ENCODE data around the gene CHRFAM7A. TPM values are rescaled to one million over a fixed set of nuclear protein-coding genes. Genes with fewer than 3 reads are reported as not detected.
"Not testable (repeated sequence)": the region's sequence is repeated elsewhere in the genome, so short reads cannot be mapped to it uniquely, and the experiment has no call there.

CHRFAM7A gene
- polyA plus RNA-seq, 3 donors: 2.7 to 3.8 (median 2.9) TPM

DNA sequence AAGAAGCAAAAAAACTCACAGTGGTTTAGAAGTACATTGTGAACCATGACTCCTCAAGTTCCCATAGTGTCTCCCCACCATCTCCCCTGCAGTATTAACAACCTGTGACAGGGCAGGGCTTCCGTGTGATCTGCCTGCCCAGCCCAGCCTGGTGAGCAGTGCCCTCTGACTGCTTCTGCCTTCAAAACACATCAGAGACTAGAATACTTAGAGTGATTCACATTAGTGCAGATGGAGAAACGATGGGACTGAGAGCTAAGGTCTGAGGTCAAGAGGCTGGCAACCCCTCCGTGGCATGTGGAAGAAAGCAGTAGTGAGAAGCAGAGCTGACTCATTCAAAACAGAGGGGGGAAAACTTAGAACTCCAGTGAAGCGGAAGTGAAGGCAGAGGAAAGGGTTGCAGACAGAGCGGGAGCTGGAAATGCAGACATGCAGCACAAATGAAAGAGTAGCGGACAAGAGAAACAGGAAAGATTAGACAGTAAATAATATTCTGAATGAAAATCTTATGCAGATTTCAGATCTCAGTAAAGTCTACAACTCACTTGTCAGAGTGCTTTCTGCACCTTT is 6.9 kb downstream of the CHRFAM7A start:
- H3K36me3 ChIP-seq (replicated peaks in 1 of 2; ENCODE audit: control insufficient read depth in 1 of 2, insufficient read depth in 2 of 2, low read length in 2 of 2); H3K9me3 Mint-ChIP-seq; H2AFZ ChIP-seq (ENCODE audit: insufficient read depth, low read depth, low read length, poor library complexity, severe bottlenecking); H3K4me1 Mint-ChIP-seq; intact Hi-C loops (cut with micrococcal nuclease); H4K20me1 ChIP-seq (ENCODE audit: insufficient read depth, low read length); H3K9me3 ChIP-seq (replicated peaks in 1 of 2; ENCODE audit: control insufficient read depth in 1 of 2, insufficient read depth in 1 of 2, low read length in 2 of 2); H3K27ac ChIP-seq (ENCODE audit: low read depth in 1 of 2, low read length in 2 of 2); H3K27me3 ChIP-seq (ENCODE audit: control insufficient read depth in 2 of 2, insufficient read depth in 2 of 2, low read length in 2 of 2); H3K4me3 Mint-ChIP-seq; H3K4me1 ChIP-seq (ENCODE audit: control insufficient read depth in 1 of 2, insufficient read depth in 2 of 2, low read length in 2 of 2); H3K27me3 Mint-ChIP-seq (ENCODE audit: low read depth in 3 of 3); H3K27ac Mint-ChIP-seq; H3K9ac ChIP-seq (ENCODE audit: insufficient read depth, low read length, poor library complexity, severe bottlenecking); H3K4me2 ChIP-seq (replicated peaks; ENCODE audit: extremely low read depth, low read length, poor library complexity, severe bottlenecking); H3K36me3 Mint-ChIP-seq; H3K79me2 ChIP-seq (ENCODE audit: insufficient read depth, low read length); H3K4me3 ChIP-seq (replicated peaks in 1 of 3; ENCODE audit: low read depth in 2 of 3, low read length in 3 of 3); DNase-seq: not testable (repeated sequence)
- WGBS (ENCODE audit: insufficient coverage): no CpG with 5 or more reads among the region's 6 CpGs

DNA sequence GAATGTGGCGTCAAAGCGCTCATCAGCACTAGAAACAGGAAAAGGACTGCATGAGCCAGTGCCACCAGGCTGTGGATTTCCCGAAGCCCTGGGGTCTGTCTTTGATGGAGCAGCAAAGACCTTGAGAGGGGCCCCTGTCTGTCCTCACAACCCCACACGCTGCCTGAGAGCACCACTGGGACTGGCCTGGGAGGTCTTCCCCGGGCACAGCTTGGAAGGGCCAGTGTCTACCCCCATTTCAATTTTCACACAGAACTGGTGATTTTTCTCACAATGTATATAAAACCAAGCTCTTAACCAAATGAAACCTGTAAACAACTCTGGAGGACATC is 16.3 kb downstream of the CHRFAM7A start:
- H3K27me3 Mint-ChIP-seq (ENCODE audit: low read depth in 3 of 3); intact Hi-C loops (cut with micrococcal nuclease); H2AFZ ChIP-seq (ENCODE audit: insufficient read depth, low read depth, low read length, poor library complexity, severe bottlenecking); H3K9me3 ChIP-seq (replicated peaks in 1 of 2; ENCODE audit: control insufficient read depth in 1 of 2, insufficient read depth in 1 of 2, low read length in 2 of 2); H4K20me1 ChIP-seq (ENCODE audit: insufficient read depth, low read length); H3K4me3 Mint-ChIP-seq; H3K4me1 ChIP-seq (ENCODE audit: control insufficient read depth in 1 of 2, insufficient read depth in 2 of 2, low read length in 2 of 2); H3K36me3 ChIP-seq (replicated peaks in 1 of 2; ENCODE audit: control insufficient read depth in 1 of 2, insufficient read depth in 2 of 2, low read length in 2 of 2); H3K27me3 ChIP-seq (ENCODE audit: control insufficient read depth in 2 of 2, insufficient read depth in 2 of 2, low read length in 2 of 2); H3K27ac ChIP-seq (ENCODE audit: low read depth in 1 of 2, low read length in 2 of 2); H3K36me3 Mint-ChIP-seq; H3K79me2 ChIP-seq (ENCODE audit: insufficient read depth, low read length); H3K27ac Mint-ChIP-seq; H3K9ac ChIP-seq (ENCODE audit: insufficient read depth, low read length, poor library complexity, severe bottlenecking); H3K4me3 ChIP-seq (replicated peaks in 1 of 3; ENCODE audit: low read depth in 2 of 3, low read length in 3 of 3); H3K9me3 Mint-ChIP-seq; H3K4me1 Mint-ChIP-seq; DNase-seq; H3K4me2 ChIP-seq (replicated peaks; ENCODE audit: extremely low read depth, low read length, poor library complexity, severe bottlenecking): not testable (repeated sequence)
- WGBS (ENCODE audit: insufficient coverage): no CpG with 5 or more reads among the region's 5 CpGs

DNA sequence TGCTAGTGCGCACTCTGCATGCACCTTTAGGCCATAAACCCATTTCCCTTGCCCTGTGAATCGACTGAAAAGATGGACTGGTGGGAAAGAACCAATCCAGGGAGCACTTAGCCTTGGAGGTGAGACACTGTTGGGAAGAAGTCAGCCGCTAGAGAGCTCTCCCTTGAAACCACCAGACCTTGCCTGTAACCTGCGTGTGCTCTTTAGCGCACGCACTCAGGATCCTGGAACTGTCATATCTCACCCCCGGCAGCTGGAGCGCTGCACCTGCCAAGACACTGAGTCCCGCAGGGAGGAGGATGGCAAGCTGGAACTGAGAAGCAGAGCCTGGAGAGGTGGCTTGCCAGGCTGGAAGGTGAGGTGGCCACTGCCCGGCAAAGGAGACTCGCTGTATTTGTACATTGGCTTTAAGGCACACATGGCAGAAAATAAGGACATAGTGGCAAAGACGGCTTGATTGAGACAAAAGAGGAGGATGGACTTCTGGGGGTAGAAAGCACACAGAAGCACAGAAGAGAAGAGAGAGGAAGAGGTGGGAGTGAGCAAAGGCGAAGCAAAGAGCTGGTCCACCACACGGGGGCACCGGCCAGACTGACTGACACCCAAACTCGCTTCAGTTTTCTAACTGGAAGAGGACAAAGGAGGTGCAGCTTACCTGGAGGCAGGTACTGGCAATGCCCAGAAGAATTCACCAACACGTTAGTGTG is 16.8 kb downstream of the CHRFAM7A start:
- H3K79me2 ChIP-seq (ENCODE audit: insufficient read depth, low read length); DNase-seq; H3K9me3 ChIP-seq (replicated peaks in 1 of 2; ENCODE audit: control insufficient read depth in 1 of 2, insufficient read depth in 1 of 2, low read length in 2 of 2); H3K4me1 ChIP-seq (ENCODE audit: control insufficient read depth in 1 of 2, insufficient read depth in 2 of 2, low read length in 2 of 2); H3K9me3 Mint-ChIP-seq; H3K36me3 Mint-ChIP-seq; H4K20me1 ChIP-seq (ENCODE audit: insufficient read depth, low read length); H3K4me2 ChIP-seq (replicated peaks; ENCODE audit: extremely low read depth, low read length, poor library complexity, severe bottlenecking); H3K9ac ChIP-seq (ENCODE audit: insufficient read depth, low read length, poor library complexity, severe bottlenecking); H3K27me3 ChIP-seq (ENCODE audit: control insufficient read depth in 2 of 2, insufficient read depth in 2 of 2, low read length in 2 of 2); H3K27ac Mint-ChIP-seq; H3K27me3 Mint-ChIP-seq (ENCODE audit: low read depth in 3 of 3); intact Hi-C loops (cut with micrococcal nuclease); H3K27ac ChIP-seq (ENCODE audit: low read depth in 1 of 2, low read length in 2 of 2); H3K4me3 Mint-ChIP-seq; H3K4me3 ChIP-seq (replicated peaks in 1 of 3; ENCODE audit: low read depth in 2 of 3, low read length in 3 of 3); H2AFZ ChIP-seq (ENCODE audit: insufficient read depth, low read depth, low read length, poor library complexity, severe bottlenecking); H3K4me1 Mint-ChIP-seq; H3K36me3 ChIP-seq (replicated peaks in 1 of 2; ENCODE audit: control insufficient read depth in 1 of 2, insufficient read depth in 2 of 2, low read length in 2 of 2): not testable (repeated sequence)
- WGBS (ENCODE audit: insufficient coverage): no CpG with 5 or more reads among the region's 17 CpGs

DNA sequence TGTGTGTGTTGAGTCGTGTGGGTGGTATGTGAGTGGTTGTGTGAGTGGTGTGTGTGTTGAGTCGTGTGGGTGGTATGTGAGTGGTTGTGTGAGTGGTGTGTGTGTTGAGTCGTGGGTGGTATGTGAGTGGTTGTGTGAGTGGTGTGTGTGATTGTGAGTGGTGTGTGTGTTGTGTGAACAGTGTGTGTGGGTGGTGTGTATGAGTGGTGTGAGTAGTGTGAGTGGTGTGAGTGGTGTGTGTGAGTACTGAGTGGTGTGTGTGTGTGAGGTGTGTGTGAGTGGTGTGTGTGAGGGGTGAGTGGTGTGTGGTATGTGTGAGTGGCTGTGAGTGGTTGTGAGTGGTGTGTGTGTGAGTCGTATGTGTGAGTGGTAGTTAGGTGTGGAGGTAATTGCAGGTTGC is 17.5 kb downstream of the CHRFAM7A start:
- WGBS (ENCODE audit: insufficient coverage): 47% methylated on average over 1 of the region's 4 CpGs
- H3K27ac Mint-ChIP-seq: peak overlapping the region in 1 of 7 donors; percentile 60
- H3K27ac ChIP-seq (ENCODE audit: low read depth in 1 of 2, low read length in 2 of 2); H3K27me3 ChIP-seq (ENCODE audit: control insufficient read depth in 2 of 2, insufficient read depth in 2 of 2, low read length in 2 of 2); H4K20me1 ChIP-seq (ENCODE audit: insufficient read depth, low read length); H3K4me1 ChIP-seq (ENCODE audit: control insufficient read depth in 1 of 2, insufficient read depth in 2 of 2, low read length in 2 of 2); H3K4me3 Mint-ChIP-seq; H3K27me3 Mint-ChIP-seq (ENCODE audit: low read depth in 3 of 3); H3K9me3 ChIP-seq (replicated peaks in 1 of 2; ENCODE audit: control insufficient read depth in 1 of 2, insufficient read depth in 1 of 2, low read length in 2 of 2); H3K4me1 Mint-ChIP-seq; H3K36me3 Mint-ChIP-seq; intact Hi-C loops (cut with micrococcal nuclease); H2AFZ ChIP-seq (ENCODE audit: insufficient read depth, low read depth, low read length, poor library complexity, severe bottlenecking); H3K9ac ChIP-seq (ENCODE audit: insufficient read depth, low read length, poor library complexity, severe bottlenecking); H3K4me2 ChIP-seq (replicated peaks; ENCODE audit: extremely low read depth, low read length, poor library complexity, severe bottlenecking); H3K79me2 ChIP-seq (ENCODE audit: insufficient read depth, low read length); H3K9me3 Mint-ChIP-seq; H3K36me3 ChIP-seq (replicated peaks in 1 of 2; ENCODE audit: control insufficient read depth in 1 of 2, insufficient read depth in 2 of 2, low read length in 2 of 2); H3K4me3 ChIP-seq (replicated peaks in 1 of 3; ENCODE audit: low read depth in 2 of 3, low read length in 3 of 3): not testable (repeated sequence)
- DNase-seq: peak in 1 of 3 donors; percentile 0

All from CD14-positive monocyte (primary cell).